ENCODE measurements around the gene NDEL1.

Gene NDEL1

GRCh38 chr17:8447799-8448198 lies 12.1 kb downstream of the NDEL1 start:
- Histone ChIP-seq H3K36me3 (ENCODE audit: insufficient read depth, low read length) (peaks cover 80% of the 10 kb centered on the region), H3K27me3 (ENCODE audit: insufficient read depth, low read length) (no peaks in the 10 kb centered on the region), H2AFZ (ENCODE audit: low read length) (no peak overlapping the region), H3K9me3 (ENCODE audit: low read length) (no peaks in the 10 kb centered on the region), H3K4me2 (ENCODE audit: low read length) (no peak overlapping the region), H3K4me3 (ENCODE audit: low read depth, low read length, poor library complexity, severe bottlenecking) (no peak overlapping the region), H3K27ac (ENCODE audit: low read depth, low read length, poor library complexity, severe bottlenecking) (no peak overlapping the region), H3K79me2 (ENCODE audit: insufficient read depth, low read length) (peaks cover 4% of the 10 kb centered on the region; the same call in 1 of the 2 replicates), H3K9ac (ENCODE audit: low read length) (no peak overlapping the region), H3F3A (ENCODE audit: insufficient read depth, low read length) (no peaks in the 10 kb centered on the region), H3K4me1 (ENCODE audit: insufficient read depth, low read length, severe bottlenecking) (no peaks in the 10 kb centered on the region), H3K9me2 (ENCODE audit: low read depth, low read length) (no peaks in the 10 kb centered on the region), H4K20me1 (ENCODE audit: insufficient read depth, low read length) (no peaks in the 10 kb centered on the region)
- TF ChIP-seq EZH2 (IDR thresholded peaks at IDR 0.05; ENCODE audit: borderline replicate concordance, low read length): no peak
- TF ChIP-seq CTCF (IDR thresholded peaks at IDR 0.05; ENCODE audit: low read length): no peak

- H4K20me1 ChIP-seq (ENCODE audit: insufficient read depth, low read length): no peaks in the 10 kb centered on the region
- H3K79me2 ChIP-seq (ENCODE audit: insufficient read depth, low read length): no peaks in the 10 kb centered on the region; the same call in 1 of the 2 replicates
- H2AFZ ChIP-seq (ENCODE audit: low read length): no peak overlapping the region
- H3K36me3 ChIP-seq (ENCODE audit: insufficient read depth, low read length): peaks cover 85% of the 10 kb centered on the region
- no peak overlapping the region for H3K4me2 ChIP-seq (ENCODE audit: low read length)
- no peak overlapping the region for H3K9ac ChIP-seq (ENCODE audit: low read length)
- no peaks in the 10 kb centered on the region for H3K9me3 ChIP-seq (ENCODE audit: low read length)
- H3K27me3 ChIP-seq (ENCODE audit: insufficient read depth, low read length): no peaks in the 10 kb centered on the region
- H3K4me1 ChIP-seq (ENCODE audit: insufficient read depth, low read length, severe bottlenecking): no peaks in the 10 kb centered on the region
- no peaks in the 10 kb centered on the region for H3F3A ChIP-seq (ENCODE audit: insufficient read depth, low read length)
- no peak overlapping the region for H3K27ac ChIP-seq (ENCODE audit: low read depth, low read length, poor library complexity, severe bottlenecking)
- no peak overlapping the region for H3K4me3 ChIP-seq (ENCODE audit: low read depth, low read length, poor library complexity, severe bottlenecking)
- TF ChIP-seq EZH2 (IDR thresholded peaks at IDR 0.05; ENCODE audit: borderline replicate concordance, low read length): no peak
- TF ChIP-seq CTCF (IDR thresholded peaks at IDR 0.05; ENCODE audit: low read length): no peak
- no peaks in the 10 kb centered on the region for H3K9me2 ChIP-seq (ENCODE audit: low read depth, low read length)
Measured at GRCh38 chr17:8448310-8448709, 12.6 kb downstream of the NDEL1 start.

GRCh38 chr17:8451933-8452614 lies 16.4 kb downstream of the NDEL1 start:
- peaks cover 78% of the 10 kb centered on the region for H3K36me3 ChIP-seq (ENCODE audit: insufficient read depth, low read length)
- H3K27me3 ChIP-seq (ENCODE audit: insufficient read depth, low read length): no peaks in the 10 kb centered on the region
- H3F3A ChIP-seq (ENCODE audit: insufficient read depth, low read length): no peaks in the 10 kb centered on the region
- no peak overlapping the region for H2AFZ ChIP-seq (ENCODE audit: low read length)
- no peaks in the 10 kb centered on the region for H3K9me3 ChIP-seq (ENCODE audit: low read length)
- H3K9ac ChIP-seq (ENCODE audit: low read length): no peak overlapping the region
- H3K4me1 ChIP-seq (ENCODE audit: insufficient read depth, low read length, severe bottlenecking): no peaks in the 10 kb centered on the region
- H3K27ac ChIP-seq (ENCODE audit: low read depth, low read length, poor library complexity, severe bottlenecking): no peak overlapping the region
- no peak overlapping the region for H3K4me2 ChIP-seq (ENCODE audit: low read length)
- no peaks in the 10 kb centered on the region for H3K9me2 ChIP-seq (ENCODE audit: low read depth, low read length)
- no peak overlapping the region for H3K4me3 ChIP-seq (ENCODE audit: low read depth, low read length, poor library complexity, severe bottlenecking)
- no peak for TF ChIP-seq EZH2 (IDR thresholded peaks at IDR 0.05; ENCODE audit: borderline replicate concordance, low read length)
- TF ChIP-seq CTCF (IDR thresholded peaks at IDR 0.05; ENCODE audit: low read length): no peak
- H3K79me2 ChIP-seq (ENCODE audit: insufficient read depth, low read length): no peaks in the 10 kb centered on the region
- no peaks in the 10 kb centered on the region for H4K20me1 ChIP-seq (ENCODE audit: insufficient read depth, low read length)
